Peyer's patch (tissue), 4 donors: Measurements from ENCODE around the gene SLC8A2.

Experiments
- POLR2A ChIP-seq, 2 donors: fragments of 450-650 bp; IDR thresholded peaks; one replicate each; pipeline ENCODE4 v1.5.1; 2017; ENCODE audit warnings: antibody characterized with exemption in 2 of 2, mild to moderate bottlenecking in 2 of 2, moderate library complexity in 2 of 2
- TF ChIP-seq, protein P1 (sequence below), 6 experiments: fragments of 450-650 bp in 4 of 6; fragments of 200-600 bp in 2 of 6; sonication (generic) in 1 of 6; IDR thresholded peaks; one replicate each; pipeline ENCODE4 v1.5.1; 2017 to 2019; ENCODE audit warnings: antibody characterized with exemption in 6 of 6, mild to moderate bottlenecking in 3 of 6, moderate library complexity in 1 of 6

DNA sequence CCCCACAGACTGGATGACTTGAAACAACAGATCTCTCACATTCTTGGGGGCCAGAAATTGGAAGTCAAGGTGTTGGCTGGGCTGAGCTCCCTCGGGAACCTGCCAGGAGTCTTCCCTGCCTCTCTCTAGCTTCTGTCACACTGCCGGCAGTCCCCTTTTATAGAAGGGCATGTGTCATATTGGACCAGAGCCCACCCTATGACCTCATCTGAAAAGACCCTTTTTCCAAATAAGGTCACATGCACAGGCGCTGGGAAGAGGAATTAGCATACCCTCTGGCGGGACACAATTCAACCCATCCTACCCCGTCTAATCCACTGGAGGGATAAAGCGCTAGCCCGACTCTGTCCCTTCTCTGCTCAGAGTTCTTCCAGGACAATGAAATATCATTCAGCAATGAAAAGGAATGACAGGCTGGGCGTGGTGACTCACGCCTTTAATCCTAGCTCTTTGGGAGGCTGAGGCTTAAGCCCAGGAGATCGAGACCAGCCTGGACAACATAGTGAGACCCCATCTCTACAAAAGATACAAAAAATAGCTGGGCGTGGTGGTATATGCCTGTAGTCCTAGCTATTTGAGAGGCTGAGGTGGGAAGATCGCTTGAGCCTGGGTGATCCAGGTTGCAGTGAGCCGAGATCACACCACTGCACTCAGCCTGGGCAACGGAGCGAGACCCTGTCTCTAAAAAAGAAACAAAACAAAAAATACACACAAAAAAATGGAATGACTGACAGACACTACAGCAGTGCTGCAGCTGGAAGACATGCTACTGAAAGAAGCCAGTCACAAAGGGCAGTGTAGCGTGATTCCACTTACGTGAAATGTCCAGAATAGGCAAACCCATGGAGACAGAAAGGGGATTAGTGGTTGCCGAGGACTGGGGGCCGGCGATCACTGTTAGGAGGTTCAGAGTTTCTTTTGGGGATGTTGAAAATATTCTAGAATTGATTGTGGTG is 80.9 kb downstream of the SLC8A2 start:
- TF ChIP-seq, protein P1, sequence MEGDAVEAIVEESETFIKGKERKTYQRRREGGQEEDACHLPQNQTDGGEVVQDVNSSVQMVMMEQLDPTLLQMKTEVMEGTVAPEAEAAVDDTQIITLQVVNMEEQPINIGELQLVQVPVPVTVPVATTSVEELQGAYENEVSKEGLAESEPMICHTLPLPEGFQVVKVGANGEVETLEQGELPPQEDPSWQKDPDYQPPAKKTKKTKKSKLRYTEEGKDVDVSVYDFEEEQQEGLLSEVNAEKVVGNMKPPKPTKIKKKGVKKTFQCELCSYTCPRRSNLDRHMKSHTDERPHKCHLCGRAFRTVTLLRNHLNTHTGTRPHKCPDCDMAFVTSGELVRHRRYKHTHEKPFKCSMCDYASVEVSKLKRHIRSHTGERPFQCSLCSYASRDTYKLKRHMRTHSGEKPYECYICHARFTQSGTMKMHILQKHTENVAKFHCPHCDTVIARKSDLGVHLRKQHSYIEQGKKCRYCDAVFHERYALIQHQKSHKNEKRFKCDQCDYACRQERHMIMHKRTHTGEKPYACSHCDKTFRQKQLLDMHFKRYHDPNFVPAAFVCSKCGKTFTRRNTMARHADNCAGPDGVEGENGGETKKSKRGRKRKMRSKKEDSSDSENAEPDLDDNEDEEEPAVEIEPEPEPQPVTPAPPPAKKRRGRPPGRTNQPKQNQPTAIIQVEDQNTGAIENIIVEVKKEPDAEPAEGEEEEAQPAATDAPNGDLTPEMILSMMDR (IDR thresholded peaks at IDR 0.05) = no peak
- no peak for TF ChIP-seq POLR2A (IDR thresholded peaks at IDR 0.05)
